ENCODE data around the gene CEP20.
"Not testable (repeated sequence)": the region's sequence is repeated elsewhere in the genome, so short reads cannot be mapped to it uniquely, and the experiment has no call there.

CEP20 gene

GRCh38 chr16:15857724-15858560, 30.5 kb downstream of the CEP20 start:
- Mint-ChIP-seq H3K4me3 (peak overlapping the region; percentile 56), H3K9me3 (no peaks in the 10 kb centered on the region), H3K27me3 (peaks cover 39% of the 10 kb centered on the region), H3K4me1 (ENCODE audit: low read depth) (peaks cover 8% of the 10 kb centered on the region), H3K27ac (no peak overlapping the region), H3K36me3 (ENCODE audit: low read depth) (no peaks in the 10 kb centered on the region)

- H3K4me1 Mint-ChIP-seq (ENCODE audit: low read depth) = peaks cover 8% of the 10 kb centered on the region
- no peak within 1 kb of the TSS for H3K27ac Mint-ChIP-seq
- peaks cover 39% of the 10 kb centered on the region for H3K27me3 Mint-ChIP-seq
- H3K36me3 Mint-ChIP-seq (ENCODE audit: low read depth) = no peaks in the 10 kb centered on the region
- H3K9me3 Mint-ChIP-seq = no peaks in the 10 kb centered on the region
- H3K4me3 Mint-ChIP-seq = peak within 1 kb of the TSS; percentile 56
Observed at GRCh38 chr16:15856901-15857698, 31.3 kb downstream of the CEP20 start, which contains the start of gene MYH11. MYH11 (minus strand) TSS chr16:15857028; CDS start chr16:15838252, 18,776 bp downstream.

GRCh38 chr16:15856182-15856581, 32.2 kb downstream of the CEP20 start:
- H3K27ac Mint-ChIP-seq = no peak overlapping the region
- no peaks in the 10 kb centered on the region for H3K36me3 Mint-ChIP-seq (ENCODE audit: low read depth)
- H3K9me3 Mint-ChIP-seq = no peaks in the 10 kb centered on the region
- no peak overlapping the region for H3K4me3 Mint-ChIP-seq
- peaks cover 39% of the 10 kb centered on the region for H3K27me3 Mint-ChIP-seq
- peaks cover 8% of the 10 kb centered on the region for H3K4me1 Mint-ChIP-seq (ENCODE audit: low read depth)

- peaks cover 8% of the 10 kb centered on the region for H3K4me1 Mint-ChIP-seq (ENCODE audit: low read depth)
- no peaks in the 10 kb centered on the region for H3K36me3 Mint-ChIP-seq (ENCODE audit: low read depth)
- H3K9me3 Mint-ChIP-seq = no peaks in the 10 kb centered on the region
- no peak overlapping the region for H3K27ac Mint-ChIP-seq
- H3K4me3 Mint-ChIP-seq = no peak overlapping the region
- peaks cover 39% of the 10 kb centered on the region for H3K27me3 Mint-ChIP-seq
Observed at GRCh38 chr16:15855704-15856003, 32.7 kb downstream of the CEP20 start.

GRCh38 chr16:15854906-15855703, 33.3 kb downstream of the CEP20 start:
- Mint-ChIP-seq H3K9me3 (no peaks in the 10 kb centered on the region), H3K27ac (no peak overlapping the region), H3K4me3 (no peak overlapping the region), H3K4me1 (ENCODE audit: low read depth) (peaks cover 8% of the 10 kb centered on the region), H3K36me3 (ENCODE audit: low read depth) (no peaks in the 10 kb centered on the region), H3K27me3 (peaks cover 39% of the 10 kb centered on the region)

GRCh38 chr16:15854061-15854460, 34.3 kb downstream of the CEP20 start:
- Mint-ChIP-seq H3K4me1 (ENCODE audit: low read depth) (peaks cover 8% of the 10 kb centered on the region), H3K4me3 (no peak overlapping the region), H3K9me3 (no peaks in the 10 kb centered on the region), H3K27ac (no peak overlapping the region), H3K36me3 (ENCODE audit: low read depth) (no peaks in the 10 kb centered on the region), H3K27me3 (peaks cover 34% of the 10 kb centered on the region)

- H3K4me3 Mint-ChIP-seq = no peak overlapping the region
- peaks cover 8% of the 10 kb centered on the region for H3K4me1 Mint-ChIP-seq (ENCODE audit: low read depth)
- H3K9me3 Mint-ChIP-seq = no peaks in the 10 kb centered on the region
- H3K36me3 Mint-ChIP-seq (ENCODE audit: low read depth) = no peaks in the 10 kb centered on the region
- peaks cover 29% of the 10 kb centered on the region for H3K27me3 Mint-ChIP-seq
- no peak overlapping the region for H3K27ac Mint-ChIP-seq
Observed at GRCh38 chr16:15853021-15853420, 35.4 kb downstream of the CEP20 start.

- not testable (repeated sequence) for H3K27ac Mint-ChIP-seq; H3K4me3 Mint-ChIP-seq; H3K4me1 Mint-ChIP-seq (ENCODE audit: low read depth); H3K27me3 Mint-ChIP-seq; H3K36me3 Mint-ChIP-seq (ENCODE audit: low read depth); H3K9me3 Mint-ChIP-seq
Observed at GRCh38 chr16:15850555-15850954, 37.8 kb downstream of the CEP20 start.

- H3K4me3 Mint-ChIP-seq = no peak overlapping the region
- H3K36me3 Mint-ChIP-seq (ENCODE audit: low read depth) = no peaks in the 10 kb centered on the region
- H3K27ac Mint-ChIP-seq = no peak overlapping the region
- H3K9me3 Mint-ChIP-seq = no peaks in the 10 kb centered on the region
- no peaks in the 10 kb centered on the region for H3K27me3 Mint-ChIP-seq
- H3K4me1 Mint-ChIP-seq (ENCODE audit: low read depth) = no peaks in the 10 kb centered on the region
Observed at GRCh38 chr16:15849209-15849981, 39.0 kb downstream of the CEP20 start.

GRCh38 chr16:15847611-15848175, 40.7 kb downstream of the CEP20 start:
- no peaks in the 10 kb centered on the region for H3K9me3 Mint-ChIP-seq
- H3K4me1 Mint-ChIP-seq (ENCODE audit: low read depth) = no peaks in the 10 kb centered on the region
- no peak overlapping the region for H3K4me3 Mint-ChIP-seq
- H3K36me3 Mint-ChIP-seq (ENCODE audit: low read depth) = no peaks in the 10 kb centered on the region
- H3K27me3 Mint-ChIP-seq = no peaks in the 10 kb centered on the region
- no peak overlapping the region for H3K27ac Mint-ChIP-seq

- Mint-ChIP-seq H3K9me3 (no peaks in the 10 kb centered on the region), H3K27me3 (no peaks in the 10 kb centered on the region), H3K27ac (no peak overlapping the region), H3K36me3 (ENCODE audit: low read depth) (no peaks in the 10 kb centered on the region), H3K4me3 (no peak overlapping the region), H3K4me1 (ENCODE audit: low read depth) (no peaks in the 10 kb centered on the region)
Observed at GRCh38 chr16:15846510-15846909, 41.9 kb downstream of the CEP20 start.

GRCh38 chr16:15843635-15844279, 44.6 kb downstream of the CEP20 start:
- H3K27me3 Mint-ChIP-seq = no peaks in the 10 kb centered on the region
- H3K4me1 Mint-ChIP-seq (ENCODE audit: low read depth) = no peaks in the 10 kb centered on the region
- no peak overlapping the region for H3K4me3 Mint-ChIP-seq
- H3K36me3 Mint-ChIP-seq (ENCODE audit: low read depth) = no peaks in the 10 kb centered on the region
- H3K9me3 Mint-ChIP-seq = no peaks in the 10 kb centered on the region
- H3K27ac Mint-ChIP-seq = no peak overlapping the region

GRCh38 chr16:15839204-15839603, 49.2 kb downstream of the CEP20 start:
- not testable (repeated sequence) for H3K4me3 Mint-ChIP-seq; H3K27me3 Mint-ChIP-seq; H3K36me3 Mint-ChIP-seq (ENCODE audit: low read depth); H3K9me3 Mint-ChIP-seq; H3K4me1 Mint-ChIP-seq (ENCODE audit: low read depth); H3K27ac Mint-ChIP-seq

- Mint-ChIP-seq H3K9me3 (no peaks in the 10 kb centered on the region), H3K4me1 (ENCODE audit: low read depth) (peaks cover 8% of the 10 kb centered on the region), H3K27ac (no peak overlapping the region), H3K27me3 (no peaks in the 10 kb centered on the region), H3K4me3 (no peak overlapping the region), H3K36me3 (ENCODE audit: low read depth) (no peaks in the 10 kb centered on the region)
Observed at GRCh38 chr16:15837761-15838160, 50.6 kb downstream of the CEP20 start.
